T-helper 1 cell (primary cell): ENCODE measurements around the gene PHF2.

Experiments
- DNase-seq, 5 donors: peaks; one replicate each; pipeline ENCODE4 v3.0.0-alpha.2; 2012 to 2020

Gene PHF2

GRCh38 chr9:93568169-93568568, 8.2 kb upstream of the PHF2 start:
- no peak for DNase-seq

- DNase-seq = no peak
These were observed 6.7 kb upstream of the PHF2 start for GRCh38 chr9:93569621-93570174.

GRCh38 chr9:93572221-93572620, 4.2 kb upstream of the PHF2 start:
- DNase-seq = no peak

- no peak for DNase-seq
These were observed 3.5 kb upstream of the PHF2 start for GRCh38 chr9:93572636-93573515.

- DNase-seq = no peak
These were observed 2.9 kb upstream of the PHF2 start for GRCh38 chr9:93573516-93573828.

- no peak for DNase-seq
These were observed 2.1 kb upstream of the PHF2 start for GRCh38 chr9:93574091-93574899.

- DNase-seq = no peak
These were observed 1.2 kb upstream of the PHF2 start for GRCh38 chr9:93574900-93575795.

GRCh38 chr9:93575796-93576257, 557 bp upstream of the PHF2 start:
- DNase-seq = peak in 4 of 5 donors; percentile 40 to 52 (median 46)

GRCh38 chr9:93577078-93577974, 942 bp downstream of the PHF2 start:
- DNase-seq = peak in 2 of 5 donors; percentile 11 to 22

- no peak for DNase-seq
These were observed 1.7 kb downstream of the PHF2 start for GRCh38 chr9:93577975-93578682.

GRCh38 chr9:93578844-93579243, 2.5 kb downstream of the PHF2 start:
- no peak for DNase-seq

- DNase-seq = no peak
These were observed 3.5 kb downstream of the PHF2 start for GRCh38 chr9:93579711-93580516.

GRCh38 chr9:93580654-93581380, 4.4 kb downstream of the PHF2 start:
- no peak for DNase-seq

- DNase-seq = no peak
These were observed 5.7 kb downstream of the PHF2 start for GRCh38 chr9:93582115-93582514.

- DNase-seq = no peak
These were observed 6.2 kb downstream of the PHF2 start for GRCh38 chr9:93582550-93582949.

GRCh38 chr9:93585259-93585658, 8.9 kb downstream of the PHF2 start:
- DNase-seq = no peak

GRCh38 chr9:93585695-93586094, 9.3 kb downstream of the PHF2 start:
- DNase-seq = no peak

GRCh38 chr9:93586290-93587057, 10.1 kb downstream of the PHF2 start:
- DNase-seq = no peak
